Measurements from ENCODE around the gene C2orf15.

GRCh38 chr2:99184811-99185210, 43.3 kb downstream of the C2orf15 start:
- TF ChIP-seq, protein P1, sequence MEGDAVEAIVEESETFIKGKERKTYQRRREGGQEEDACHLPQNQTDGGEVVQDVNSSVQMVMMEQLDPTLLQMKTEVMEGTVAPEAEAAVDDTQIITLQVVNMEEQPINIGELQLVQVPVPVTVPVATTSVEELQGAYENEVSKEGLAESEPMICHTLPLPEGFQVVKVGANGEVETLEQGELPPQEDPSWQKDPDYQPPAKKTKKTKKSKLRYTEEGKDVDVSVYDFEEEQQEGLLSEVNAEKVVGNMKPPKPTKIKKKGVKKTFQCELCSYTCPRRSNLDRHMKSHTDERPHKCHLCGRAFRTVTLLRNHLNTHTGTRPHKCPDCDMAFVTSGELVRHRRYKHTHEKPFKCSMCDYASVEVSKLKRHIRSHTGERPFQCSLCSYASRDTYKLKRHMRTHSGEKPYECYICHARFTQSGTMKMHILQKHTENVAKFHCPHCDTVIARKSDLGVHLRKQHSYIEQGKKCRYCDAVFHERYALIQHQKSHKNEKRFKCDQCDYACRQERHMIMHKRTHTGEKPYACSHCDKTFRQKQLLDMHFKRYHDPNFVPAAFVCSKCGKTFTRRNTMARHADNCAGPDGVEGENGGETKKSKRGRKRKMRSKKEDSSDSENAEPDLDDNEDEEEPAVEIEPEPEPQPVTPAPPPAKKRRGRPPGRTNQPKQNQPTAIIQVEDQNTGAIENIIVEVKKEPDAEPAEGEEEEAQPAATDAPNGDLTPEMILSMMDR (IDR thresholded peaks at IDR 0.05): no peak
- TF ChIP-seq EP300 (IDR thresholded peaks at IDR 0.05): no peak
- TF ChIP-seq POLR2A (IDR thresholded peaks at IDR 0.05): no peak

All from sigmoid colon (tissue), 4 donors.